IPS DF 6.9 (cell line): ENCODE measurements around the gene RAP1GAP2.

ENCODE experiments used
- DNase-seq: peaks from one replicate; pipeline ENCODE4 v3.0.0-alpha.2; 2013; ENCODE audit warnings: low read depth, low spot score
- H3K27ac ChIP-seq: one replicate; pipeline ENCODE4 v1.5.1; 2013; ENCODE audit warnings: low read length, control low read depth
- H3K27me3 ChIP-seq: 2 replicates; pipeline ENCODE4 v1.6.1; 2013; ENCODE audit warnings: mild to moderate bottlenecking, low read length; ENCODE audit not compliant: control insufficient read depth, insufficient read depth
- H3K36me3 ChIP-seq: 2 replicates; pipeline ENCODE4 v1.6.1; 2013; ENCODE audit warnings: low read length; ENCODE audit not compliant: control insufficient read depth, insufficient read depth
- H3K4me1 ChIP-seq: 2 replicates; pipeline ENCODE4 v1.6.1; 2013; ENCODE audit warnings: low read length; ENCODE audit not compliant: control insufficient read depth, insufficient read depth
- H3K4me3 ChIP-seq: 2 replicates; pipeline ENCODE4 v1.5.1; 2013; ENCODE audit warnings: mild to moderate bottlenecking, low read length
- H3K9me3 ChIP-seq: 2 replicates; pipeline ENCODE4 v1.6.1; 2013; ENCODE audit warnings: low read length, inconsistent platforms; ENCODE audit not compliant: control insufficient read depth, insufficient read depth
- WGBS: extraction: QIAGEN DNeasy Blood & Tissue Kit; methylation state at CpG from one replicate; pipeline ENCODE4 v1.1.7; 2013; ENCODE audit warnings: mixed read lengths, missing lambda C conversion rate; ENCODE audit not compliant: insufficient read length, insufficient coverage; 5-methylcytosine and 5-hydroxymethylcytosine counted together

Gene RAP1GAP2

GRCh38 chr17:2964370-2964769 lies 168.1 kb downstream of the RAP1GAP2 start:
- no peak for DNase-seq
- H3K9me3 ChIP-seq, result no peaks in the 10 kb centered on the region
- peaks cover 5% of the 10 kb centered on the region for H3K4me1 ChIP-seq
- H3K4me3 ChIP-seq, result no peak overlapping the region
- peaks cover 4% of the 10 kb centered on the region; the same call in 1 of the 2 replicates for H3K36me3 ChIP-seq
- H3K27ac ChIP-seq, result no peak overlapping the region
- no CpG with 5 or more reads among the region's 10 CpGs for WGBS
- no peaks in the 10 kb centered on the region for H3K27me3 ChIP-seq

GRCh38 chr17:2964831-2965230 lies 168.6 kb downstream of the RAP1GAP2 start:
- Histone ChIP-seq H3K9me3 (no peaks in the 10 kb centered on the region), H3K4me3 (no peak overlapping the region), H3K27ac (no peak overlapping the region), H3K36me3 (peaks cover 4% of the 10 kb centered on the region; the same call in 1 of the 2 replicates), H3K4me1 (peaks cover 5% of the 10 kb centered on the region), H3K27me3 (no peaks in the 10 kb centered on the region)
- DNase-seq, result no peak
- no CpG with 5 or more reads among the region's 11 CpGs for WGBS

- Histone ChIP-seq H3K27ac (no peak overlapping the region), H3K36me3 (peaks cover 4% of the 10 kb centered on the region; the same call in 1 of the 2 replicates), H3K27me3 (no peaks in the 10 kb centered on the region), H3K4me1 (peaks cover 2% of the 10 kb centered on the region; the same call in 1 of the 2 replicates), H3K9me3 (no peaks in the 10 kb centered on the region), H3K4me3 (no peak overlapping the region)
- WGBS, result no CpG with 5 or more reads among the region's 14 CpGs
- no peak for DNase-seq
These were observed 169.7 kb downstream of the RAP1GAP2 start for GRCh38 chr17:2965621-2966595.

DNA sequence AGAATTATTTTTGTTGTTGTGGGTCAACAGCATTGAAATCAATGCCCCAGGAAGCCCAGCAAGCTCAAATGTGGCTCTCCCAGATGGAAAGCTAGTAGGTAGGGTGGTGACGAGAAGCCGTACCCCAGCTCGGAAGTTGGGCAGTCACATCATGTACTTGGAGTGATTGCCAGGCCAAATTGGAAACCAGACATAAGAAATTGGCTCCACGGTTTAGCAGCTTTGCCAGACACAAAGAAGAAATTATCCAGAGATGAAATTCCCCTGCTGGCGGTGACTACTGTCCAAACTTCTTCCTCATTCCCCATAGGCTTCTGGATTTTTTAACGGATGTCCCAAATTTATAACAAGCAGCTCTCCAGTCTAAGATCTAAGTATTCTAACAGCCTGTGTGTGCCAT lies 171.3 kb downstream of the RAP1GAP2 start:
- Histone ChIP-seq H3K4me1 (peaks cover 2% of the 10 kb centered on the region; the same call in 1 of the 2 replicates), H3K4me3 (no peak overlapping the region), H3K36me3 (peaks cover 4% of the 10 kb centered on the region; the same call in 1 of the 2 replicates), H3K27ac (no peak overlapping the region), H3K27me3 (no peaks in the 10 kb centered on the region), H3K9me3 (no peaks in the 10 kb centered on the region)
- whole genome bisulfite sequencing, result no CpG with 5 or more reads among the region's 6 CpGs
- DNase-seq, result no peak

- no CpG with 5 or more reads among the region's 2 CpGs for WGBS
- Histone ChIP-seq H3K4me1 (no peaks in the 10 kb centered on the region), H3K36me3 (peaks cover 2% of the 10 kb centered on the region; the same call in 1 of the 2 replicates), H3K27me3 (no peaks in the 10 kb centered on the region), H3K4me3 (no peak overlapping the region), H3K9me3 (no peaks in the 10 kb centered on the region), H3K27ac (no peak overlapping the region)
- DNase-seq, result no peak
These were observed 175.6 kb downstream of the RAP1GAP2 start for GRCh38 chr17:2971851-2972250.

DNA sequence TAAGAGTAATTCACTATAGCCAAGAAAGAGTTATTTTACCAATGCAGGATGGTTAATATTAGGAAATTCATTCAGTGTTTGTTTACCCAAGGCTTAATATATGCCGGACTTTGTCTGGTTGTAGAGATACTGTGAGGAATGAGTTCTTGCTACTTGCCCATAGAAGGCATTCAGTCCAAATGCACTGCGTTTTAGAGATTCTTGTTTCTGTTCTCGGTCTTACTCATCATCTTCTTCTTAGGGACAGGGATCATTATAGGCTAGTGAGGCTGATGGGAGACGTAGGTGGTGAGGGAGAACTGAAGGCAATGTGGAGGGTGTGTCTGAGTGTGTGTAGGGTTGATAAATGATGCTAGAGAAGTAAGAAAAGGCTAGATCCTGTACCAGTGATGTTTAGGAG lies 176.5 kb downstream of the RAP1GAP2 start:
- Histone ChIP-seq H3K27me3 (no peaks in the 10 kb centered on the region), H3K27ac (no peak overlapping the region), H3K4me3 (no peak overlapping the region), H3K4me1 (no peaks in the 10 kb centered on the region), H3K36me3 (peaks cover 2% of the 10 kb centered on the region; the same call in 1 of the 2 replicates), H3K9me3 (no peaks in the 10 kb centered on the region)
- no peak for DNase-seq
- WGBS, result no CpG with 5 or more reads among the region's 4 CpGs

DNA sequence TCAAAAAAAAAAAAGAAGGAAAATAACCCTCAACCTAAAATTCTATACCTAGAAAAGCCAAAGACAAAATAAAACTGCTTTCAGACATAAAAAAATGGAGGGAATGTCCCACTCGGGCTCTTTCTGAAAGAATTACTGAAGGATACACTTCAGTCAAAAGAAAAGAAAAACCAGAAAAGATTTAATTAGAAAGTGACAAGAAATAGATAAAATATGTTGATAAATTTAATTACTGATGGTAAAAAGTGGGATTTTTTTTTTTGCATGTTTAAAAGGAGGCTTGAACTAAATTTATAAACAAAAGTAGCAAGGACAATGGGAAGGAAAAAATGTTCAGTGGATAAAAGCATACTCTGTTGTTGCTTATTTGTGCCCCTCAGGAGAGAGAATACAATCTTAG lies 178.1 kb downstream of the RAP1GAP2 start:
- Histone ChIP-seq H3K27ac (no peak overlapping the region), H3K4me1 (no peaks in the 10 kb centered on the region), H3K36me3 (peaks cover 2% of the 10 kb centered on the region; the same call in 1 of the 2 replicates), H3K27me3 (no peaks in the 10 kb centered on the region), H3K9me3 (no peaks in the 10 kb centered on the region), H3K4me3 (no peak overlapping the region)
- DNase-seq, result no peak
- no CpG with 5 or more reads among the region's 1 CpG for WGBS

DNA sequence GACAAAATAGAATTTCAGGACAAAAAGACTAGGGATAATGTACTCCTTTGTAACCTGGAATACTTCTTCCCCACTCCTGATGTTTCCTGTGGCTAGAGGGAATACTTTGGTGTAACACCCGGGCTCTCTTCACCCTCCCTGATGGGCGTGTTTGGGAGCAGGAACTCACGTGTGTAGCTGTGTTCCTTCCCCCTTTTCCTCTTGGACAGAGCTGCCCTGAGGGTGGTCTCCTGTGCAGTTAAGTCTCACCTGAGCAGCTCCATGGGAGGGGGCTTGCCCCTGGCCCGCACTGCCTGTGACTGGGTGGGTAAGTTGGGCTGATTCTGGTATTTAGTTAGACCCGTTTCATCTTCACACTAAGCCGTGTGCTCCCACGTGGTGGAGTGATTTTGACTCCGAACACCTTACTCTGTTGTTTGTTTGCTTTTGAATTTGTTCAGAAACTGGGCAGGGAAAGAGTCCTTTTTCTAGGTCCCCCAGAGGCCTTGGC lies 179.3 kb downstream of the RAP1GAP2 start:
- Histone ChIP-seq H3K4me3 (no peak overlapping the region), H3K27ac (no peak overlapping the region), H3K27me3 (no peaks in the 10 kb centered on the region)

GRCh38 chr17:2977157-2977556 lies 180.9 kb downstream of the RAP1GAP2 start:
- no peaks in the 10 kb centered on the region for H3K4me1 ChIP-seq
- H3K27ac ChIP-seq, result no peak overlapping the region
- H3K4me3 ChIP-seq, result no peak overlapping the region
- no peak for DNase-seq
- H3K9me3 ChIP-seq, result no peaks in the 10 kb centered on the region
- no CpG with 5 or more reads among the region's 3 CpGs for WGBS
- H3K36me3 ChIP-seq, result peaks cover 19% of the 10 kb centered on the region
- H3K27me3 ChIP-seq, result no peaks in the 10 kb centered on the region

More for the DNA sequence above, 179.3 kb downstream of the RAP1GAP2 start:
- WGBS, result no CpG with 5 or more reads among the region's 8 CpGs
- Histone ChIP-seq H3K4me1 (no peaks in the 10 kb centered on the region), H3K36me3 (peaks cover 5% of the 10 kb centered on the region; the same call in 1 of the 2 replicates), H3K9me3 (no peaks in the 10 kb centered on the region)
- no peak for DNase-seq

DNA sequence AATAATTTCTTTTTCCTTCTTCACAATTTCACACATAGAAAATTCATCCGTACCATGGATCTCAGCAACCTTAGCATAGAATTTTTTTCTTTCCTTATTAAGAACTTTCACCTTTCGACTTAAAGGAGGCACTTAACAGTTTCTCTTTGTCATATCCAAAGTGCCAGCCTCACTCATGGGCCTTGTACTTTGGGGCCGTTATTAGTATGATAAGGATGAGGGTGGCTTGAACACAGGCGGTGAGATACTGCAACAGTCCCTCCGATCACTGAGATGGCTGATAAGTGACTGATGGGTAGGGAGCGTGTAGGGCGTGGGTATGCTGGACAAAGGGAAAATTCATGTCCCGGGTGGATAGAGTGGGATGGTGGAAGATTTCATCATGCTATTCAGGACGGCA lies 181.9 kb downstream of the RAP1GAP2 start:
- Histone ChIP-seq H3K4me3 (no peak overlapping the region), H3K36me3 (peaks cover 26% of the 10 kb centered on the region), H3K4me1 (no peaks in the 10 kb centered on the region), H3K27ac (no peak overlapping the region), H3K27me3 (no peaks in the 10 kb centered on the region), H3K9me3 (no peaks in the 10 kb centered on the region)
- DNase-seq, result no peak
- 100% methylated on average over 1 of the region's 9 CpGs for WGBS
